T-helper 22 cell (primary cell): ENCODE measurements around the gene SLMAP.
"Not testable (repeated sequence)": the region's sequence is repeated elsewhere in the genome, so short reads cannot be mapped to it uniquely, and the experiment has no call there.

ENCODE experiments used
- DNase-seq: peaks from one replicate; pipeline ENCODE4 v3.0.0-alpha.2; 2020; ENCODE audit warnings: low read depth

SLMAP gene

GRCh38 chr3:57793737-57794187 lies 37.7 kb downstream of the SLMAP start:
- DNase-seq = no peak

- DNase-seq = no peak
Measured at GRCh38 chr3:57794501-57794900, 38.4 kb downstream of the SLMAP start.

- DNase-seq = no peak
Measured at GRCh38 chr3:57794951-57795350, 38.8 kb downstream of the SLMAP start.

- DNase-seq = no peak
Measured at GRCh38 chr3:57796261-57796660, 40.2 kb downstream of the SLMAP start.

GRCh38 chr3:57797701-57798487 lies 41.8 kb downstream of the SLMAP start:
- no peak for DNase-seq

- no peak for DNase-seq
Measured at GRCh38 chr3:57803647-57804081, 47.6 kb downstream of the SLMAP start.

DNA sequence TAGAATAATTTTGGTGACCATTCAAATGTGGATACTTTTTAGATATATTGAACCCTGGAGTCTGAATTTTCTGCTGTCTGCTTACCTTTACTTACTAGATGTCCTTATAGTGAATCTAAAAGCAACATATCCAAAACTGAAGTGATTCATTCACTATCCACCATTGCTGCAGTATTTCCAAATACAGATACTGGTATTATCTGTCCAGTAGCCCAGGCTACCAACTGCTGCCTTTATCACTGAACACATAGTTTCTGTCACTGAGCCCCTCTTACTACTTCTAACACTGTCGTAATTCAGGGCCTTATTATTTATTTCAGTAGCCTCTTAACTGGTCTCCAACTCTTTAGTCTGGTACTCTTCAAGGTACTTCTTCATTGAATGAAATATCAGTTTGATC lies 49.2 kb downstream of the SLMAP start:
- no peak for DNase-seq

DNA sequence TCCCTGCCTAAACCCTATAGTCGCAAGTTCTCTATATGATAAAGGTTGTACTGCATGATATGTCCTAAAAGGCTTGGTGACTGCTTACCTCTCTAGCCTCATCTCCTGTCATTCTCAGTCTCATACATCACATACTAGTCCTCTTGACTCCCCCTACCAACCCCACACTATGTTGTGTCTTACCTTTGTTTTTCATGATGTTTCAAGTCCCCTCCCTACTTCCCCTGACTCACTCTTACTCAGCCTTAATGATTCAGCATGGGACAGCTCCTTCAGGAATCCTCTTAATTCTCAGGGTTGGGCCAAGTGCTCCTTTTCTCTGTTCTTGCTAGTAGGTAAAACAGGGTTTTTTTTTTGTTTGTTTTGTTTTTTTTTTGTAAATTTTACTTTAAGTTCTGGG lies 49.6 kb downstream of the SLMAP start:
- no peak for DNase-seq

DNA sequence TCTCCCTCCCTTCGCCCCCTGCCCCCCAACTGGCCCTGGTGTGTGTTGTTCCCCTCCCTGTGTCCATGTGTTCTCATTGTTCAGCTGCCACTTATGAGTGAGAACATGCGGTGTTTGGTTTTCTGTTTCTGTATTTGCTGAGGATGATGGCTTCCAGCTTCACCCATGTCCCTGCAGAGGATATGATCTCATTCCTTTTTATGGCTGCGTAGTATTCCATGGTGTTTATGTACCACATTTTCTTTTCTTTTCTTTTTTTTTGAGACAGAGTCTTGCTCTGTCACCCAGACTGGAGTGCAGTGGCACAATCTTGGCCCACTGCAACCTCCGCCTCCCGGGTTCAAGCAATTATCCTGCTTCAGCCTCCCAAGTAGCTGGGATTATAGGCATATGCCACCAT lies 50.1 kb downstream of the SLMAP start:
- DNase-seq = not testable (repeated sequence)

DNA sequence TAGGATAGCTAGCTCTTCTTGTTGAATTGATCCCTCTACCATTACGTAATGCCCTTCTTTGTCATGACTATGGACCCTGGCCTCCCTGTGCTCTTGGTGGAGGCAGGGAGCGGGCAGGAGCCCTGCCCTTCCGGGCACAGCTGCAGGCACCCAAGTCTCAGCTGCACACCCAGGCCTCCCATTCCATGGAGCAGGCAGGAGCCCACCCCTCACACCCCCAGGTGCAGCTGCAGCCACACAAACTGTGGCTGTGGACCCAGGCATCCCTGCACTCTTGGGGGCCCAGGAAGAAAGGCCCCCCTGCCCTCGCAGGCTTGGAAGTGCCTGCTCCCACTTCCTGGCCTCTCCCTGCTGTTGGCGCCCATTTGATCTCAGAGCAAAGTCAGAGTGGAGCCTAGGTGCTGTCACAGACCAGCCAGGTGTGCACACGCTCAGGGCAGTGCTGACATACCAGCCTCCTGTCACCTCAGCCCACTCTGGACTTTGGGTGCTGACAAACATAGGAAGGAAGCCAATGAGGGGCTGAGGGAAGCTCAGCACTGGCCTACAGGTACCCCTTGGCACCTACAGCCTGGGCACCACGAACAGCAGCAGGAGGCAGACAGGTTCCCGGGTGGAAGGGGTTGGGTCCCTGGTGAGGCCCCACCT lies 53.0 kb downstream of the SLMAP start:
- no peak for DNase-seq

GRCh38 chr3:57809609-57809968 lies 53.5 kb downstream of the SLMAP start:
- DNase-seq = no peak

GRCh38 chr3:57810048-57810447 lies 53.9 kb downstream of the SLMAP start:
- no peak for DNase-seq

DNA sequence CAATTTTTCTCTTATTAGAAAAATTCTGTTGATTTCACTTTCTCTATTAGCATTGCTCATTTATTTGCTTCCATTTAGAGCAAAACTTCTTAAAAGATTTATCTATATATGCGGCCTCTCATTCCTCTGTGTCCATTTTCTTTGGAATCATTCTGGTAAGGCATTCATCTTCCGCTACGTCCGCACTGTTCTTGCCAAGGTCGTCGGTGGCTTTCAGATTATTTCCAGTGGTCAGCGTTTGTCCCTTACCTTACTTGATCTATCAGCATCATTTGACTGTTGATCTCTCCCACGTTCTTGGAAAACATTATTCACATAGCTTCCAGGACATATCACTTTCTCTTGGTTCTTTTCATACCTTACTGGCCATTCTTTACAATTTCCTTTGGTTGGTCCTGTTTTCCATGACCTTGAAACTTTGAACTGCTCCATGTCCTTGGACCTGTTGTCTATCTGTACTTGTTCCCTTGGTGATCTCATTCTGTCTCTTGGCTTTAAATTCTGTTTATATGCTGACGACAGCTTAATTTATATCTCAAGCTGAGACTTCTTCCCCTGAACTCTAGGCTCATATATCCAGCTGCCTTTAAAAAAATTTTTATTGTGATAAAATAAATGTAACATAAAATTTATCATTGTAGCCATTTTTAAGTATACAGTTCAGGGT lies 54.5 kb downstream of the SLMAP start:
- DNase-seq = no peak

DNA sequence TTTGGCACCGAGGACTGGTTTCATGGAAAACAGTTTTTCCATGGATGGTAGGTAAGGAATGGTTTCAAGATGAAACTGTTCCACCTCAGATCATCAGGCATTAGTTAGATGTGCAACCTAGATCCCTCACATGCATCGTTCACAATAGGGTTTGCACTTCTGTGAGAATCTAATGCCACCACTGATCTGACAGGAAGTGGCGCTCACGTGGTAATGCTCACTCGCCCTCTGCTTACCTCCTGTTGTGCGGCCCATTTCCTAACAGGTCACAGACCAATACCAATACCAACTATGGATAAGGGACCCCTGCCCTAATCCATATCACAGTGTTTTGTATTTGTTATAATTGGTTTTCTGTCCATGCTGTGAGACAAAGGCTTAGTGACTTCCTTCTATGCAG lies 58.9 kb downstream of the SLMAP start:
- no peak for DNase-seq

- no peak for DNase-seq
Measured at GRCh38 chr3:57816471-57817095, 60.5 kb downstream of the SLMAP start.

DNA sequence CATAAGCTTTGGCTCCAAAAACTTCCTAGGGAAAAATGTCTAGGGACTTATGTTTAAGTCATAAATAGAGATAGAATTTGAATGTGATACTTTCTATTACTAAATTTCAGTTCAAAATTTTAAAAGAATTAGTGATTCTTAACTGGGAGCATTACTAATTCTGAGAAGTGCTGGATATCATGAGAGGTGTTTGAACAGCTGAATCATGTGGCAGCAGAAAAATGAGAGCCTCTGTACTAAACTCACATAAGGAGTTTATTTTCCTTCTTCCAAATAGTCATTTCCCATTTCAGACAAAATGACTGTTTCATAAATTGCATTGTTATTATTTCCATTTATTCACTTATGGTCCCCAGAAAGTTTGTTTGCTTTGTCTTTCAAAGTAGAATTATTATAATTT lies 62.7 kb downstream of the SLMAP start:
- no peak for DNase-seq

GRCh38 chr3:57820479-57820878 lies 64.4 kb downstream of the SLMAP start:
- DNase-seq = no peak

GRCh38 chr3:57821765-57822164 lies 65.7 kb downstream of the SLMAP start:
- no peak for DNase-seq

- no peak for DNase-seq
Measured at GRCh38 chr3:57822686-57823085, 66.6 kb downstream of the SLMAP start.

GRCh38 chr3:57825116-57825515 lies 69.0 kb downstream of the SLMAP start:
- no peak for DNase-seq

GRCh38 chr3:57826245-57826951 lies 70.3 kb downstream of the SLMAP start:
- no peak for DNase-seq
